Karpas-422 (cell line): ENCODE data around the gene TBCK. TPM values are rescaled to one million over a fixed set of nuclear protein-coding genes. Genes with fewer than 3 reads are reported as not detected.
"Not testable (repeated sequence)": the region's sequence is repeated elsewhere in the genome, so short reads cannot be mapped to it uniquely, and the experiment has no call there.

Experiments
- DNase-seq: peaks from one replicate; pipeline ENCODE4 v3.0.0-alpha.2; 2015
- H2AFZ ChIP-seq: fragments of 200-600 bp; sonication (generic); 2 replicates; pipeline ENCODE4 v1.6.1; 2014; ENCODE audit warnings: antibody characterized with exemption, low read length, mixed read lengths
- H3K27ac ChIP-seq: fragments of 200-600 bp; sonication (generic); 2 replicates; pipeline ENCODE4 v1.5.1; 2014; ENCODE audit warnings: mild to moderate bottlenecking, low read length, moderate library complexity
- H3K27me3 ChIP-seq: fragments of 200-600 bp; sonication (generic); 2 replicates; pipeline ENCODE4 v1.6.1; 2014; ENCODE audit warnings: low read length, mixed read lengths
- H3K36me3 ChIP-seq: fragments of 200-600 bp; sonication (generic); 2 replicates; pipeline ENCODE4 v1.6.1; 2014; ENCODE audit warnings: low read length, mixed read lengths; ENCODE audit not compliant: insufficient read depth
- H3K4me1 ChIP-seq: fragments of 200-600 bp; sonication (generic); 2 replicates; pipeline ENCODE4 v1.6.1; 2014; ENCODE audit warnings: mild to moderate bottlenecking, low read length, mixed read lengths
- H3K4me2 ChIP-seq: fragments of 200-600 bp; sonication (generic); 2 replicates; pipeline ENCODE4 v1.6.1; 2014; ENCODE audit warnings: low read length, low read depth, mild to moderate bottlenecking; ENCODE audit not compliant: poor library complexity, severe bottlenecking
- H3K4me3 ChIP-seq: fragments of 200-600 bp; sonication (generic); 2 replicates; pipeline ENCODE4 v1.5.1; 2014; ENCODE audit warnings: mild to moderate bottlenecking, antibody characterized with exemption, low read length, mixed read lengths
- H3K79me2 ChIP-seq: fragments of 200-600 bp; sonication (generic); 2 replicates; pipeline ENCODE4 v1.6.1; 2014; ENCODE audit warnings: mild to moderate bottlenecking, low read length, mixed read lengths
- H3K9ac ChIP-seq: fragments of 200-600 bp; sonication (generic); 2 replicates; pipeline ENCODE4 v1.6.0; 2014; ENCODE audit warnings: low read length
- H3K9me2 ChIP-seq: fragments of 200-600 bp; sonication (generic), shearing (Covaris generic); replicated peaks from 2 replicates; pipeline ENCODE4 v1.6.0; 2014; ENCODE audit warnings: mild to moderate bottlenecking, low read length, moderate library complexity; ENCODE audit not compliant: insufficient read depth
- H3K9me3 ChIP-seq: fragments of 300-700, 200-600 bp; sonication (generic); 2 replicates; pipeline ENCODE4 v1.6.1; 2014; ENCODE audit warnings: low read length, mixed read lengths
- H4K20me1 ChIP-seq: fragments of 200-600 bp; sonication (generic); 2 replicates; pipeline ENCODE4 v1.6.1; 2014; ENCODE audit warnings: mild to moderate bottlenecking, antibody characterized with exemption, low read length, low read depth; ENCODE audit not compliant: insufficient read depth
- total RNA-seq: library from RNA; depleted of rRNA; stranded (reverse); fragments of >200 nt; shearing (Covaris generic); gene quantifications from 2 replicates; pipeline ENCODE4 v1.2.3, GENCODE V29; 2014; ENCODE audit warnings: low replicate concordance

Gene TBCK
- total RNA-seq, 1 experiment from 2014 or later: 86.1 TPM

- Histone ChIP-seq H3K79me2 (no peaks in the 10 kb centered on the region), H3K4me1 (no peaks in the 10 kb centered on the region), H3K9me2 (0 out of 2 replicates have a peak, but pooled peaks cover 4% of the 10 kb centered on the region), H3K4me2 (no peak overlapping the region), H3K4me3 (no peak overlapping the region), H2AFZ (no peak overlapping the region), H3K9ac (no peak overlapping the region), H3K27me3 (no peaks in the 10 kb centered on the region), H3K27ac (no peak overlapping the region), H3K9me3 (no peaks in the 10 kb centered on the region), H3K36me3 (no peaks in the 10 kb centered on the region; the same call in 1 of the 2 replicates), H4K20me1 (no peaks in the 10 kb centered on the region)
- no peak for DNase-seq
Observed at GRCh38 chr4:106142616-106143127, 173.3 kb downstream of the TBCK start.

GRCh38 chr4:106140601-106141000, 175.4 kb downstream of the TBCK start:
- no peaks in the 10 kb centered on the region for H3K9me3 ChIP-seq
- no peaks in the 10 kb centered on the region for H3K4me1 ChIP-seq
- no peak overlapping the region for H3K27ac ChIP-seq
- H3K9ac ChIP-seq: no peak overlapping the region
- H4K20me1 ChIP-seq: no peaks in the 10 kb centered on the region
- H3K27me3 ChIP-seq: no peaks in the 10 kb centered on the region
- no peak overlapping the region for H2AFZ ChIP-seq
- no peaks in the 10 kb centered on the region for H3K79me2 ChIP-seq
- no peak overlapping the region for H3K4me3 ChIP-seq
- no peak overlapping the region for H3K4me2 ChIP-seq
- H3K36me3 ChIP-seq: no peaks in the 10 kb centered on the region; the same call in 1 of the 2 replicates
- DNase-seq: no peak
- H3K9me2 ChIP-seq: 0 out of 2 replicates have a peak, but pooled peaks cover 4% of the 10 kb centered on the region

- no peak overlapping the region for H3K4me3 ChIP-seq
- no peaks in the 10 kb centered on the region; the same call in 1 of the 2 replicates for H3K36me3 ChIP-seq
- no peak overlapping the region for H3K4me2 ChIP-seq
- 0 out of 2 replicates have a peak, but pooled peaks cover 3% of the 10 kb centered on the region for H3K9me3 ChIP-seq
- H3K9me2 ChIP-seq: 0 out of 2 replicates have a peak, but pooled peaks cover 4% of the 10 kb centered on the region
- H3K79me2 ChIP-seq: no peaks in the 10 kb centered on the region
- H3K27me3 ChIP-seq: no peaks in the 10 kb centered on the region
- H3K9ac ChIP-seq: no peak overlapping the region
- no peaks in the 10 kb centered on the region for H3K4me1 ChIP-seq
- H4K20me1 ChIP-seq: no peaks in the 10 kb centered on the region
- H3K27ac ChIP-seq: no peak overlapping the region
- no peak overlapping the region for H2AFZ ChIP-seq
- DNase-seq: no peak
Observed at GRCh38 chr4:106136777-106137331, 179.2 kb downstream of the TBCK start.

GRCh38 chr4:106132045-106132444, 184.0 kb downstream of the TBCK start:
- H3K4me3 ChIP-seq: no peak overlapping the region
- no peaks in the 10 kb centered on the region for H4K20me1 ChIP-seq
- H3K9ac ChIP-seq: no peak overlapping the region
- no peak overlapping the region for H3K4me2 ChIP-seq
- H3K79me2 ChIP-seq: no peaks in the 10 kb centered on the region
- no peak overlapping the region for H2AFZ ChIP-seq
- no peak for DNase-seq
- H3K9me2 ChIP-seq: no peaks in the 10 kb centered on the region
- no peaks in the 10 kb centered on the region for H3K27me3 ChIP-seq
- no peak overlapping the region for H3K27ac ChIP-seq
- H3K36me3 ChIP-seq: no peaks in the 10 kb centered on the region
- H3K9me3 ChIP-seq: 0 out of 2 replicates have a peak, but pooled peaks cover 3% of the 10 kb centered on the region
- H3K4me1 ChIP-seq: no peaks in the 10 kb centered on the region

- no peaks in the 10 kb centered on the region for H3K9me3 ChIP-seq
- no peaks in the 10 kb centered on the region for H3K4me1 ChIP-seq
- no peaks in the 10 kb centered on the region for H3K27me3 ChIP-seq
- no peaks in the 10 kb centered on the region for H3K9me2 ChIP-seq
- H2AFZ ChIP-seq: no peak overlapping the region
- H3K4me3 ChIP-seq: no peak overlapping the region
- no peak for DNase-seq
- H3K9ac ChIP-seq: no peak overlapping the region
- H3K27ac ChIP-seq: no peak overlapping the region
- H3K79me2 ChIP-seq: no peaks in the 10 kb centered on the region
- H4K20me1 ChIP-seq: no peaks in the 10 kb centered on the region
- H3K36me3 ChIP-seq: no peaks in the 10 kb centered on the region
- no peak overlapping the region for H3K4me2 ChIP-seq
Observed at GRCh38 chr4:106126062-106126461, 189.9 kb downstream of the TBCK start.

- H3K9me2 ChIP-seq, DNase-seq, H4K20me1 ChIP-seq, H2AFZ ChIP-seq, H3K27ac ChIP-seq, H3K27me3 ChIP-seq, H3K4me2 ChIP-seq, H3K9me3 ChIP-seq, H3K9ac ChIP-seq, H3K4me3 ChIP-seq, H3K36me3 ChIP-seq, H3K79me2 ChIP-seq, H3K4me1 ChIP-seq: not testable (repeated sequence)
Observed at GRCh38 chr4:106119949-106120555, 196.0 kb downstream of the TBCK start.

GRCh38 chr4:106116025-106116424, 200.0 kb downstream of the TBCK start:
- H3K4me1 ChIP-seq: no peaks in the 10 kb centered on the region
- H3K36me3 ChIP-seq: no peaks in the 10 kb centered on the region
- no peaks in the 10 kb centered on the region for H3K9me2 ChIP-seq
- no peak overlapping the region for H3K9ac ChIP-seq
- H3K79me2 ChIP-seq: no peaks in the 10 kb centered on the region
- H3K4me2 ChIP-seq: no peak overlapping the region
- DNase-seq: no peak
- no peaks in the 10 kb centered on the region for H4K20me1 ChIP-seq
- no peak overlapping the region for H2AFZ ChIP-seq
- H3K4me3 ChIP-seq: no peak overlapping the region
- H3K27me3 ChIP-seq: no peaks in the 10 kb centered on the region
- H3K27ac ChIP-seq: no peak overlapping the region
- 0 out of 2 replicates have a peak, but pooled peaks cover 2% of the 10 kb centered on the region for H3K9me3 ChIP-seq

GRCh38 chr4:106114270-106114669, 201.7 kb downstream of the TBCK start:
- Histone ChIP-seq H3K36me3 (peaks cover 6% of the 10 kb centered on the region; the same call in 1 of the 2 replicates), H3K4me3 (no peak overlapping the region), H3K9ac (no peak overlapping the region), H4K20me1 (no peaks in the 10 kb centered on the region), H3K9me2 (no peaks in the 10 kb centered on the region), H3K27ac (no peak overlapping the region), H3K4me1 (no peaks in the 10 kb centered on the region), H3K4me2 (no peak overlapping the region), H3K27me3 (no peaks in the 10 kb centered on the region), H2AFZ (no peak overlapping the region), H3K9me3 (peaks cover 12% of the 10 kb centered on the region), H3K79me2 (no peaks in the 10 kb centered on the region)
- DNase-seq: no peak
